Measurements from ENCODE around the gene TBC1D10B. TPM values are rescaled to one million over a fixed set of nuclear protein-coding genes. Genes with fewer than 3 reads are reported as not detected.
A peak's percentile ranks its signal among the peaks of the same experiment; 100 is the strongest.

The TBC1D10B gene
- total and polyA plus RNA-seq, 2 donors (not counting 1 experiment from before 2014, with no cell fraction given): 23.5 to 58.0 TPM

DNA sequence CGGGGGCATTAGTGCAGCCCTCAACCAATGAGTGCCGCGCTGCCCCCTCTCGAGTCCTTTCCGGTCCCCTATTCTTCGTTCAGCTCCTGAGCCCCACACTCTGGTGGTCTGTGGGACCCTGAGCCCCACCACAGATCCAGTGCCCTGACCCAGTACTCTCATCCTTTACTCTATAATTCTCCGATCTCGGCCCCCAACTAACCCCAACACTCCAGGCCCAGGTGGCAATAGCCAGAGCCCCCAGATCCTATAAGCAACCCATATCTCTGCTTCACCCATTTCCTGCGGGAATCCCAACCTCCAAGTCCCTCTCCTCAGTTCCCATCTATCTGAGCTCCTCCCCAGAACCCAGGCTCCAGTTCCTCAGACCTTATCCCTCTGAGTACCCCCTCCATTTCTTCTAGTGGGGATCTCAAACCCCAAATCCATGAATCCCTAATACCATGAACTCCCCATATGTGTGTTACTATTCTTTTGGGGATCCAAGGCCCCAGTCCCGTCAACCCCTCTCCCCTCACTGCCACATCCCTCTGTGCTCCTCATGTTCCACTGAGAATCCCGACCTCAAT lies 1.0 kb upstream of the TBC1D10B start:
- Histone ChIP-seq H3K79me2 (ENCODE audit: control insufficient read depth, insufficient read depth, low read length) (peaks cover 42% of the 10 kb centered on the region), H3K27me3 (replicated peaks in 1 of 4; ENCODE audit: control extremely low read depth in 1 of 4, control insufficient read depth in 3 of 4, insufficient read depth in 4 of 4, low read length in 3 of 4) (no peaks in the 10 kb centered on the region), H3K4me3 (ENCODE audit: control extremely low read depth in 1 of 5, extremely low read depth in 1 of 5, insufficient read depth in 1 of 5, low read depth in 2 of 5, low read length in 4 of 5) (peak overlapping the region; percentile 1 to 75 (median 55)), H2AFZ (ENCODE audit: insufficient read depth, low read depth, low read length, poor library complexity, severe bottlenecking) (peak overlapping the region; percentile 68), H3K9me3 (ENCODE audit: control extremely low read depth in 1 of 3, control insufficient read depth in 2 of 3, insufficient read depth in 1 of 3, low read length in 2 of 3) (no peaks in the 10 kb centered on the region), H3K4me2 (replicated peaks; ENCODE audit: low read depth, low read length, poor library complexity, severe bottlenecking) (peak overlapping the region; percentile 75), H3K27ac (ENCODE audit: low read length in 2 of 2) (peak overlapping the region; percentile 60 to 71), H3K4me1 (ENCODE audit: control insufficient read depth in 2 of 2, insufficient read depth in 2 of 2, low read length in 2 of 2) (peaks cover 25 to 35% of the 10 kb centered on the region in 2 donors), H4K20me1 (ENCODE audit: control insufficient read depth, insufficient read depth, low read length, poor library complexity, severe bottlenecking) (peaks cover 33% of the 10 kb centered on the region), H3K9ac (ENCODE audit: low read length) (peak overlapping the region; percentile 61), H3K36me3 (replicated peaks in 1 of 2; ENCODE audit: control extremely low read depth in 1 of 2, control insufficient read depth in 1 of 2, extremely low read depth in 1 of 2, insufficient read depth in 2 of 2, low read length in 1 of 2) (peaks cover 0 to 3% of the 10 kb centered on the region in 2 experiments)
- Mint-ChIP-seq H3K9me3 (ENCODE audit: insufficient read depth) (no peaks in the 10 kb centered on the region), H3K4me1 (peaks cover 47% of the 10 kb centered on the region), H3K4me3 (peak overlapping the region; percentile 86), H3K27me3 (no peaks in the 10 kb centered on the region), H3K27ac (peak overlapping the region; percentile 90)
- CTCF ChIA-PET: interaction anchor here (0.9 to 4.0 kb wide), 8 partner anchors 11 to 279 kb away, joined by 3 to 37 read pairs (median 8); partner anchors contain the start of genes CD2BP2, SEPTIN1, ZNF48 and ZNF771
- 27% methylated on average over 11 of the region's 11 CpGs for WGBS (ENCODE audit: insufficient coverage)
- DNase-seq (no peak), ATAC-seq (ENCODE audit: low read depth) (no peak)
- TF ChIP-seq CTCF (IDR thresholded peaks at IDR 0.05): no peak
- TF ChIP-seq EZH2 (IDR thresholded peaks at IDR 0.05; ENCODE audit: borderline replicate concordance, insufficient read depth, low read depth, low read length, poor library complexity, severe bottlenecking): no peak
- intact Hi-C loops (cut with micrococcal nuclease): loop anchor here (1.0 to 10.0 kb wide), 10 partner anchors 36 to 1447 kb away; partner anchors contain the start of genes ALDOA, DCTPP1, FBRS and FBXL19
- POLR2A ChIA-PET: interaction anchor here (0.6 to 2.2 kb wide), 16 partner anchors 12 to 306 kb away, joined by 3 to 13 read pairs (median 4); partner anchors contain the start of genes ALDOA, CD2BP2, CORO1A and DCTPP1
